H1 (cell line): ENCODE data around the gene ZNF385B. TPM values are rescaled to one million over a fixed set of nuclear protein-coding genes. Genes with fewer than 3 reads are reported as not detected.

ENCODE experiments used
- CBX8 ChIP-seq: fragments of 300-800, 300-1000 bp; sonication (generic); IDR thresholded peaks from 2 replicates; pipeline ENCODE4 v1.7.1; 2016; ENCODE audit warnings: low read depth, low read length, borderline replicate concordance
- CHD7 ChIP-seq: fragments of 300-600 bp; sonication (generic); IDR thresholded peaks from 2 replicates; pipeline ENCODE4 v1.7.1; 2012; ENCODE audit warnings: low read length, moderate library complexity, mild to moderate bottlenecking, inconsistent platforms; ENCODE audit not compliant: insufficient replicate concordance
- KDM5A ChIP-seq: fragments of 200-600 bp; IDR thresholded peaks from 2 replicates; pipeline ENCODE4 v1.7.1; 2012; ENCODE audit warnings: mild to moderate bottlenecking, low read length, inconsistent platforms, mixed read lengths
- TAF7 ChIP-seq: optimal IDR thresholded peaks from 2 replicates; pipeline ENCODE3; 2011; ENCODE audit warnings: low read depth, mild to moderate bottlenecking, inconsistent platforms, low read length, moderate library complexity, borderline replicate concordance
- polyA plus RNA-seq, 7 experiments: library from polyadenylated mRNA; depleted of rRNA in 3 of 7; stranded (reverse) in 5 of 7; unstranded in 2 of 7; fragments of >200 nt in 5 of 7; fragments of 200-250 nt in 2 of 7; gene quantifications; 1 replicate in 5 of 7; 2 replicates in 1 of 7; 4 replicates in 1 of 7; pipeline versions ENCODE4 v1.2.1 to v1.2.3, GENCODE V29; 2011 to 2013; ENCODE audit warnings: missing spikeins in 2 of 7, mixed read lengths in 2 of 7
- total RNA-seq: library from RNA; stranded (reverse); fragmentation: NEBNext Ultra II Directional; extraction: Animal tissue kit (Norgen Biotek cat#: 25700); gene quantifications from 2 replicates; pipeline ENCODE4 v1.2.1, GENCODE V29; 2021

ZNF385B gene
- total and polyA plus RNA-seq, 2 of the 8 experiments (the other 6 are each of a cell fraction or from before 2014, with no cell fraction given) = 1.1 to 3.7 TPM

- TF ChIP-seq TAF7 (no peak), KDM5A (no peak), CHD7 (no peak), CBX8 (no peak)
Observed at GRCh38 chr2:179437430-179437829, 424.0 kb downstream of the ZNF385B start (continued).
